Stomach (tissue), 4 donors: Measurements from ENCODE around the gene INPP5J.

Experiments
- CTCF ChIP-seq, 7 experiments: fragments of 450-650 bp in 4 of 7; fragments of 200-600 bp in 3 of 7; sonication (generic) in 3 of 7; IDR thresholded peaks; one replicate each; pipeline ENCODE4 v1.5.1; 2016 to 2019; ENCODE audit warnings: antibody characterized with exemption in 7 of 7, control low read depth in 2 of 7, mild to moderate bottlenecking in 1 of 7
- EP300 ChIP-seq: sonication (generic); formaldehyde crosslinking; IDR thresholded peaks from one replicate; pipeline ENCODE4 v1.6.1; 2017; ENCODE audit warnings: antibody characterized with exemption
- POLR2A ChIP-seq, 4 donors: fragments of 450-650 bp; IDR thresholded peaks; one replicate each; pipeline ENCODE4 v1.6.1; 2016; ENCODE audit warnings: antibody characterized with exemption in 4 of 4, control low read depth in 2 of 4, mild to moderate bottlenecking in 1 of 4, moderate library complexity in 1 of 4
- POLR2AphosphoS5 ChIP-seq, 3 donors: sonication (generic); formaldehyde crosslinking; IDR thresholded peaks; one replicate each; pipeline ENCODE4 v1.6.1; 2016; ENCODE audit warnings: antibody characterized with exemption in 3 of 3

- TF ChIP-seq CTCF (IDR thresholded peaks at IDR 0.05) (no peak), EP300 (no peak), POLR2AphosphoS5 (IDR thresholded peaks at IDR 0.05) (no peak), POLR2A (IDR thresholded peaks at IDR 0.05) (no peak)
These were observed 20.3 kb downstream of the INPP5J start for GRCh38 chr22:31143038-31143437.
